GM18499 (cell line): ENCODE results near the gene MYL6.

ENCODE experiments used
- ATAC-seq: cut with Tn5 transposase; IDR thresholded peaks from one replicate; pipeline ENCODE4 v1.9.1; 2021; ENCODE audit warnings: moderate number of reproducible peaks; ENCODE audit not compliant: insufficient read depth, unreplicated experiment

MYL6 gene

DNA sequence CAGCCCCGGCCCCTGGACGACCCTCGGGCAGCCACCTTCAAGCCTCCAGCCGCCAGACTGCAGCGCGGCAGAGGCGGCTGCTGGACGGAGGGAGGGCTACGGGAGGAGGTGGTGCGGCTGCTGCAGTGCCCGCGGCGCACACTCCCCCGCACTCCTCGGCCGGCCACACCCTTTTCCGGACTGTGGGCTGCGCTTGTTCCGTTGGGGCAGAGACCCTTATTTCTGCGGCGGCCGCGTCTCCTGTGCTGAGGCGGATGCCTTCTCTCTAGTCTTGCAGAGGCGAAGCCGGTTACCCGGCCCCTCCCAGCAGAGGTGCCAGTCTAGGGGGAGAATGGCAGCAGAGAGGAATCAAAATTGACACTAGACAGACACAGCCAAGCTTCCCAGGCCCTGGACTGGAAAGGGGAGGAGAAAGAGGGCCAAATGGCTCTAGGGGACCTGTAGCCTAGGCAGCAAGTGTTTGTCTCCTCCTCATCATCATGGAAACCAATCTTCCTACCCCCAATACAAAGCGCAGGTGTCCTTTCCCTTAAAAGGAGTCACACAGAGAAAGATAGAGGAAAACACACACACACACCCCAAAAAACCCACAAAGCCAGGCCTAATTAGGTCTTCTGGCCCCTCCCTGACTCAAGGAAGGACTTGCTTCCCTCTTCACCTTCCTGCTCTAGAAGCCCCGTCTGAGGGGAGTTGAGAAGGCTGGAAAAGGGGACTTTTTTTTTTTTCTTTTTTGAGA, 28.8 kb upstream of the MYL6 start:
- no peak for ATAC-seq

DNA sequence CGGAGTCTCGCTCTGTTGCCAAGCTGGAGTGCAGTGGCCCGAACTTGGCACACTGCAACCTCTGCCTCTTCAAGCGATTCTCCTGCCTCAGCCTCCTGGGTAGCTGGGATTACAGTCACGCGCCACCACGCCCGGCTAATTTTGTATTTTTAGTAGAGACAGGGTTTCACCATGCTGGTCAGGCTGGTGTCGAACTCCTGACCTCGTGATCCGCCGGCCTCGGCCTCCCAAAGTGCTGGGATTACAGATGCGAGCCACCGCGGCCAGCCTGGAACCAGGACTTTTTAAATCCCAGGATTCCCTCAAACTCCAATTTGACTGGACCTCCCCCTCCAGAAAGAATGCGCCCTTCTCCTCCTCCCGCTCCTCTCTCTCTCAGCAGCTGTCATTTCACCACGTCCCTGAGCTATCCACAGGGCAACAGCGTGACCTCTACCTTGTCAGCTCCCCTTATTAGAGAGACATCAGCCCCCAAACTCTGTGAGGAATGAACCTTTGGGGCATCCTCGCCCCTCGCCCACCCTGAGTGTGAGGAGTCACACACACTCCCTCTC, 28.1 kb upstream of the MYL6 start:
- ATAC-seq = no peak

DNA sequence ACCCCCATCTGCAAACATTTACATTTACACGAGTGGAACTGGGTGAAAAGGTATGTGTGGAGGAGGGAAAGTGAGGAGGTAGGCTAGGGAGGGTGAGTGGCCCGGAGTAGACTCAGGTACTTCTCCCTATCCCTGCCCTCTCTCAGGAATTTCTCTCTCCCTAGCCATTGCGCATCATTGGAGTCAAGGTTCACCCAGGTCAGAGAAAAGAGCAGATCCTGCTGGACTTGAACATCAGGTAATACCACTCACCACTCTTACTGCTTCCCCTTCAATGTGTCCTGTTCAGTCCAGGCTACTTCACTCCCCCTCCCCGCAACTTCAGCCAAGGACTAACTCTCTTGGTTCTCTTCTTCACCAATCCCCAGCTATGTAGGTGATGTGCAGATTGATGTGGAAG, 27.3 kb upstream of the MYL6 start:
- no peak for ATAC-seq

DNA sequence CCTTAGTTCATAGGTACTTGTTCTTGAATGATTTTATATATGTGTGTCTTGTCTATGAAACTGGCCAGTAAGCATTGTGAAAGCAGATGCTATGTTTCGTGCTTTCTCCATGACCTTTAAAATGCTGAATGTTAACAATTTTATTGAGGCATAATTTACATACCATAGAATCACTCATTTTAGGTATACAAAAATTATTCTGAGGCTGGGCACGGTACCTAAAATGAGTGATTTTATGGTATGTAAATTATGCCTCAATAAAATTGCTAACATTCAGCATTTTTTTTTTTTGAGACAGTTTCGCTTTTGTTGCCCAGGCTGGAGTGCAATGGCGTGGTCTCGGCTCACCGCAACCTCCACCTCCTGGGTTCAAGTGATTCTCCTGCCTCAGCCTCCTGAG, 23.3 kb upstream of the MYL6 start:
- ATAC-seq = no peak

DNA sequence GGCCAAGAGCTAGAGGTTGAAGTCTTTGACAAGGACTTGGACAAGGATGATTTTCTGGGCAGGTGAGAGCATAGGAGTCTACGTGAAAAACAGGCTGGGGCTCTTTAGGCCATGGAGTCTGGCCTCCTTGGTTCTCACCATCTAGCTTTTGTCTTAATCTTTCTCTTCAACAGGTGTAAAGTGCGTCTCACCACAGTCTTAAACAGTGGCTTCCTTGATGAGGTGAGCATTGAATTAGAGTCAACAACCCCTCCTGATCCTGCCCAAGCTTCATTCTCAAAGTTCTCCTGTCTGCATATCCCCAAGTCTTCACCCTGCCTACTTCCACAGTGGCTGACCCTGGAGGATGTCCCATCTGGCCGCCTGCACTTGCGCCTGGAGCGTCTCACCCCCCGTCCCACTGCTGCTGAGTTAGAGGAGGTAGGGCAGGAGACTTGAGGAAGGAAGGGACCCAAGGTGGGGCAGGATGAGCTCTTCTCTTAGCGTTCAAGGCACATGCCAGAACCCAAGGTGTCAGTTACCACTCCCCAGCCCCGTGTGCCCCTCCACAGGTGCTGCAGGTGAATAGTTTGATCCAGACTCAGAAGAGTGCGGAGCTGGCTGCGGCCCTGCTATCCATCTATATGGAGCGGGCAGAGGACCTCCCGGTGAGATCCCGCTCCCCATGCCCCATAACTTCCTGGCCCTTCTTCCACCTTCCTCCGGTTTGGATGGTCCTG, 20.1 kb upstream of the MYL6 start:
- no peak for ATAC-seq

DNA sequence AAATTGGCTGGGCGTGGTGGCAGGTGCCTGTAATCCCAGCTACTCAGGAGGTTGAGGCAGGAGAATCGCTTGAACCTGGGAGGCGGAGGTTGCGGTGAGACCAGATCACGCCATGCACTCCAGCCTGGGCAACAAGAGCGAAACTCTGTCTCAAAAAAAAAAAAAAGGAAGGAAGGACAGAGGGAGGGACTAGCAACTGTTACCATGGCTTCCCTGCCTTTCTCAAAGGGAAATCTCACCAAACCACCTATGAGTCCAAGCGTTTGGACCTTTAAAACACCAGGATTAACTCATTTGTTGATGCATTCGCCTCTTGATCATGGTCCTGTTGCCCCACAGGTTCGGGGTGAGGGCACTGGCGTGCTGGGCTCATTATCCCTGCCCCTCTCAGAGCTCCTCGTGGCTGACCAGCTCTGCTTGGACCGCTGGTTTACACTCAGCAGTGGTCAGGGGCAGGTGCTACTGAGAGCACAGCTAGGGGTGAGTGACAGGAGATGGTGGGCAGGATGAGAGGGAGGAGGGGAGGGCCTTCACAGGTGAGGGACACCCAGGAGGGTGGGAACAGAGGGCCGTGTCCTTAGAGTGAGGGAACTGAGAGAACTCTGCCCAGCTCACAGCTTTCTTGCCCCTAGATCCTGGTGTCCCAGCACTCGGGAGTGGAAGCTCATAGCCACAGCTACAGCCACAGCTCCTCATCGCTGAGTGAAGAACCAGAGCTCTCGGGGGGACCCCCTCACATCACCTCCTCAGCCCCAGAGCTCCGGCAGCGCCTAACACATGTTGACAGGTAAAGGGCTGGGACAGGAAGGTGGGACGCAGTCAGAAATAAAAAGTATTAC, 16.0 kb upstream of the MYL6 start:
- ATAC-seq = no peak

DNA sequence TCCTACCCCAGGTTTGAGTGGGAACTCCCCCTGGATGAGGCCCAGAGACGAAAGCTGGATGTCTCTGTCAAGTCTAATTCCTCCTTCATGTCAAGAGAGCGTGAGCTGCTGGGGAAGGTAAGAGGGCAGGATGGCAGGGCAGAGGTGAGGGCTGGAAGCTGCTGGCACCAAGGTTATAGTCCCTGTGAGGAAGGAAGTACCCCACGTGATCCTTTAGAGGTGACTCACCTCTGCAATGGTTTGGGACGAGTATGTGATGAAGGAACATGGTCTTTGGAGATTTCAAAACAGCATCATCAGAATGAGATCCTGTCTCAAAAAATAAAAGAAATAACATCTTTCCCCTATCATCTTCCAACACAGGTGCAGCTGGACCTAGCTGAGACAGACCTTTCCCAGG, 14.9 kb upstream of the MYL6 start:
- ATAC-seq = no peak

DNA sequence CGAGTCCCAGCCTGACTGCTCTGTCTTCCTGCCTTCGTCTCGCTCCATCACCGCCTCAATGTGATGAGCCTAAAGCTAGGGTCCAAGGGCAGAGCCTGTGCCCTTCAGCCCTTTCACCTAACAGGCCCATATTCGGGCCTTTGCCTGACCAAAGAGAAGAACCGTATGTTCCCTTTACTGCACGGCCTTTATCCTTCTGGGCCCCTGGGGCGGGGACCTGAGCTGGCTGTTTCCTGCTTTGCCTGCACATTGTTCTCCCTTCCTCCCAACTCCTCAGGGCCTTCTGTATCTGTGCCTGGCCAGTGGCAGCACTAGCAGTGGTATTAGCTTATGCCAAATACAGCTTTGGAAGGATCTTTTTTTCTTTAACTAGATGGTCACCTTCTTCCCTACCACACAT, 14.3 kb upstream of the MYL6 start:
- no peak for ATAC-seq

DNA sequence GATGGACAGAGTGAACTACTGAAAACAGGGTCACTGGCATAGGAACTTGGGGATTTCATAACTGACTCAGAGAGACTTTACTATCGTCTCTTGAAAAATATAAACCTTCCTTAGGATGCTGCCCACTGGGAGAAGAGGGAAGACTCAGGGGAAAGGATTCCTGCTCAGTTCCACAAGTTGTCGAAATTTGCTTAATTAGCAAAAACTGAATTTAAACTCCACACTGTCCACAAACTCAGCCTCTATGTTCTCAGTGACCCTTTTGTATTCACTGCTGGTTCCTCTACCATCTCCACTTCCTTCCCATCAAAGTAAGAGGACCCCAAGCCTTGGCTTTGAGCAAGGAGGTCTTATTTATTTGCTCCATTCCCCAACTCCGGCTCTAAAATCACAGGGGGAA, 12.9 kb upstream of the MYL6 start:
- no peak for ATAC-seq

DNA sequence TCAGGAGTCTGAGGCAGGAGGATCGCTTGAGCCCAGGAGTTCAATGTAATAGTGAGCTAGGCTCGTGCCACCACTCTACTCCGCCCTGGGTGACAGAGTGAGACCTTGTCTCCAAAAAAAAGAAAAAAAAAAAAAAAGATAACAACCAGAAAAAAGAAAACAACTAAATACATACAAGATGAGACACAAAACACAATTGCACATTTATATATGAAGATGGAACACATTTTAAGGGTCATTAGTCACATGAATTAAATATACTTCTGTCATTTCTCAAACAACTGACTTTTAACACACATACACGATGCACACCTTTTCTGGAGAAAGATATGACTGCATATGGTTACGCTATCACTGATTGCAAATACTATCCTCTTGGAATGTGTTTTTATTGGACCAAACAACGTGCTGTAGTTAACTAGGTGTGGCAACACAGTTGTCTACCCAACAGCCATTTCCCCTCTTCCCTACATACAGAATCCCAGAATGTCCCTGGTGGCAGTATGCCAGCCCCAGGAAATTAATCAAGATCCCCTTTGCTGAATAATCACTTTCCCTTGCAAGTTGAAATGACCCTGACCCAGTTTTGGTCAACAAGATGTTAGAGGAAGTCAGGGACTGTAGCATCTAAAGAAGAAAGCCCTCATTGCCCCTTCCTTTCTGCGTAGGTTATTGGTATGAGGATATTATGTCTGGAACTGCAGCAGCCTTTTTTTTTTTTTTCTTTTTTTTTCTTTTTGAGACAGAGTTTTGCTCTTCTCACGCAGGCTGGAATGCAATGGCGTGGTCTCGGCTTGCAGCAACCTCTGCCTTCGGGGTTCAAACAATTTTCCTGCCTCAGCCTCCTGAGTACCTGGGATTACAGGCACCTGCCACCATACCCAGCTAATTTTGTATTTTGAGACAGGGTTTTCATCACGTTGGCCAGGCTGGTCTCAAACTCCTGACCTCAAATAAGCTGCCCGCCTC, 11.4 kb upstream of the MYL6 start:
- no peak for ATAC-seq

DNA sequence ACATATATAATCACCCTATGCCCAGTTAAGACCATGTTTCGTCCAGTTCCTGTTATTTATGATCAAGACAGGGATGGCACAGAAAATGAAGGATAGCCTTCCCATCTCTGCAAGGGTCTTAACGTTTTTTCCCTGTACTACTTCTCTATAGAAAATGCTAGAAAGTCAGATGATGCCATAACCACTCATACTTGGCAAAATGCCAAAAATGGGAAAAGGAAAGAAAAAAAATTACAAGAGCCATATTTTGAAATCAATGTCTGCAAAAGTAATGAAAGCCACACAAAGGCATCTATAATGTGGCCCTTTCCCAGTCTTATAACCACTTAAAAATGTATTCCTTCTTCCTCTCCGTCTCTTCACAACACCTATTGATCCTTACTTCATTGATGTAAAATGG, 7.6 kb upstream of the MYL6 start:
- no peak for ATAC-seq

DNA sequence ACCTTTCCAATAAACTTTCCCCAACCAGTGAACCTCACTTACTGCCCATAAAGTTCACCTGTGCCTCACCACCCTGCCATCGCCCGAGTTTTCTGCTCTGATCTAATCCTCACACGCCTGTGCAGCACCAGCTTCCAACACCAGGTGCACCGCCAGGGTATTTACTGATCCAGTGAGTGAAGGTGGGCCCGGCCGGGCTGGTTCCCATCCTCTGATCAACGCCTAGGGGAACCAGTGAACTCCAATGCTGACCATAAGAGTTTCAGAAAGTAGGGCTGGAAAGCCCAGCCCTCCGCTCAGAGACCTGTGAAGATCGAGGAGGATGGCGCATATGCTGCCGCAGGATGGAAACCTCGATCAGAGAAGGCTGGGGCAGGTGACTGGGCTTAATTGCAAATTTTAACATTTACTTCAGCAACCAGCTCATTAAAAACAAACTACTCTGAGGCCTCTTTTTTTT, 6.5 kb upstream of the MYL6 start:
- no peak for ATAC-seq

DNA sequence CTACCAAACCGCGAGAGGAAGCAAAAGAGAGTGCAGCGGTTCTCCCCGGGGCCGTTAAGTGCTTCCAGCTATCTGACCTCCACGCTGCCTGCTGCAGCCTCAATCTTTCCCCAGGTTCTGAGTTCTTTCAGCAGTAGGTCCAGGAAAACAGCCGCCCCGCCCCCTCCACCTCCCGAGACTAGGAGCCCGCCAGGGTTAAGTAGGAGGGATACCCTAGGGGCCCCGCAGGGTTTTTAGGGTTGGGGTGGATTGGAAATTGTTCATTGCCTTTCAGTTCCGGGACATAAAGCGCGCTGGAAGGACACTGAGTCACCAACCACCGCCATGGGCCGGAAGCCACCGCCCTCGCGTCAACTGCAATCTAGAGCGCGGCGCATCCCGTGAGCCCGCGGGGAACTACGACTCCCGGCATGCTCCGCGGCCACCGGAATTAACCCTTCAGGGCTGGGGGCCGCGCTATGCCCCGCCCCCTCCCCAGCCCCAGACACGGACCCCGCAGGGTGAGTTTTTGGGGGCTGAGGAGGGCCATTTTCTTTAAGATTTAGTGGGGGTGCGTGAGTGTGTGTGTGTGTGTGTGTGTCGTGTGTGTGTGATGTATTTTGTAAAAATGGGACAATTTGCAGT, 5.9 kb upstream of the MYL6 start, which contains the start of gene MYL6B:
MYL6B (plus strand) TSS at position 456 of the 624 bp plus-strand sequence. CDS start 1,332 bp downstream, outside the sequence.
- peak; percentile 67 for ATAC-seq

DNA sequence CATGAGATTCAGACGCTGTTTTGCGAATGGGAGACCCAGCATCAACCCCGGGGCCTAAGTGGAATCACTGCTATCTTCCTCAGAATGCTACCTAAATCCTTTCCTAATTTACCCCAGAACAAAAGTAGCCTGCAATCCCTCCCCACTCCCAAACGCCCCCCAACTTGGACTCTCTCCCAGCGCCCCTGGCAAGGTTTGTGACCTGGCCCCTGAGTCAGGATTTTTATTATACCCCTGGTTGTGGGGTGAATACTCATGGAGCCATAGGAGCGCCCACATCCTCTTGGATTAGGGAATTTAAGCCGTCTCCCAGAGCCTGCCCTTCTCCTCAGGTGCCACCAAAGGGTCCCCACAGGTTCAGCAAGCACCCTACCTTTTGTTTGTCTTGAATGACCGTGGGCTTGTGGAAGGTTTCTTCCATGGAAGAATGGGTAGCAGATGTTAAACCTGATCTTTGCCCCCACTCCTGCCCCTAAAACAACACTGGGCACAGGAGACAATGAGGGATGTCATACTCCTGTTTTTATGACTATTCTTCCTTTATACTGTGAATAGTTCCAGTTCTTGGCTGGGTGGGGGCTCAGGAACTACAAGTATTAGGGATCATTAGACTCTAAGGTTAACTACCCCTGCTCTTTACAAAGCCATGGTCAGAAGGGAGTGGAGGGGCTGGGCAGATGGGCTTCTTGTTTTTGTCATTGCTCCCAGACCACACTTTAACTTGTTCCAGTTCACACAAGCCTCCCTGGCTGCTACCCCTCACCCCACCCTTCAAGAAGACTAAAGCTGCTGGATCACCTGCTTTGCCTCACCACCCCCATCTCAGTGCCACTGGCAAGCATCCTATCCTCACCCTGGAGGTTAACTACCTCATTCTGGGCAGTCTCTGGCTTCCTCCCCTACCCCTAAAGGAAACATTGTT, 5.1 kb upstream of the MYL6 start:
- no peak for ATAC-seq

DNA sequence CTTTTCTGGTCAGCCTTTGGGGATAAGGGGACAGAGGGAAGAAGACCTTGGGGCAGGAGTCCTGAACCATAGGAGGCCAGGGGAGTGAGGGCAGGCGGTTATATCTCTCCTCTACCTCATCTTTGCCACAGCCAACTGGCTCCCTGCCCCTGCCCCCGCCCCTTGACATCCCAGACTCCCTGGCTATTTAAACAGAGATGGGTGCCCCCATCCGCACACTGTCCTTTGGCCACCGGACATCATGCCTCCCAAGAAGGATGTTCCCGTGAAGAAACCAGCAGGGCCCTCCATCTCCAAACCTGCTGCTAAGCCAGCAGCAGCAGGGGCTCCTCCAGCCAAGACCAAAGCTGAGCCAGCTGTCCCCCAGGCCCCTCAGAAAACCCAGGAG, 4.5 kb upstream of the MYL6 start:
- ATAC-seq = no peak

DNA sequence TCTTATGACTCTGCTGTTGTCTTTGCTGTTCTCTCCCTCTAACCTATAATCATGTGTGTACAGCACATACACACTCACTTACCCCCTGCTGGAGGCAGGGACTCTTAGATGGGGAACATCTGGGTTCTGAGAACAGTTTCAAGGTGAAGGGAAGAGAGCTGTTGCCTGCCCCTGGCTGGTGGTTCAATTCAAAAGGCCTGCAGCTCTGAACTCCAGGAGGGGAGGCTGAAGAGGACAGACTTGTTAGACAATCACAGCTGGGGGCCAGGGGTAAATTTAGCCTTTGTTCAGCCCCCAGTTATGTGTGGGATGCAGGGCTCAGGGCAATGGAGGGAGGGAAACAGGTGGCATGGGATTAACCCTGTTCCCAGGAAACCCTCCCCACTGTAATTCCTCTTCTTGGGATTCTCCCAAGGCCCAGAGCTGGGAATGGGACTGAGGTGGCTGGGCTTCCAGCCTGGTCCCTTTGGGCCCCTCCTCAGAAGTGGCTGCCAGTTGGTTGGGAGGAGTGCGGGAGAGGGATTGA, 3.9 kb upstream of the MYL6 start:
- ATAC-seq = no peak

DNA sequence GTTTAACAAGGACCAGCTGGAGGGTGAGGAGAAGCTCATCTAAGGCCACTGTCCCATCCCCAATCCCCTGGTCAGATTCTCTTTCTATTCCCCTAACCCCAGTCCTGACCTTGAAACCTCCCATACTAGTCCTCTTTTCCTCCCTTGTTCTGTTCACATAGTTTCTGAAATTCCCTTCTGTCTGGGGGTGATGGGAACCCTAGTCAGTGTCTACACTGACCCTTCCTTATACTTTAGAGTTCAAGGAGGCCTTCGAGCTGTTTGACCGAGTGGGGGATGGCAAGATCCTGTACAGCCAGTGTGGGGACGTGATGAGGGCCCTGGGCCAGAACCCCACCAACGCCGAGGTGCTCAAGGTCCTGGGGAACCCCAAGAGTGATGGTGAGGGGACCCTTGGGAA, 3.3 kb upstream of the MYL6 start:
- ATAC-seq = no peak
